ENCODE data around the gene TK2.

The TK2 gene

DNA sequence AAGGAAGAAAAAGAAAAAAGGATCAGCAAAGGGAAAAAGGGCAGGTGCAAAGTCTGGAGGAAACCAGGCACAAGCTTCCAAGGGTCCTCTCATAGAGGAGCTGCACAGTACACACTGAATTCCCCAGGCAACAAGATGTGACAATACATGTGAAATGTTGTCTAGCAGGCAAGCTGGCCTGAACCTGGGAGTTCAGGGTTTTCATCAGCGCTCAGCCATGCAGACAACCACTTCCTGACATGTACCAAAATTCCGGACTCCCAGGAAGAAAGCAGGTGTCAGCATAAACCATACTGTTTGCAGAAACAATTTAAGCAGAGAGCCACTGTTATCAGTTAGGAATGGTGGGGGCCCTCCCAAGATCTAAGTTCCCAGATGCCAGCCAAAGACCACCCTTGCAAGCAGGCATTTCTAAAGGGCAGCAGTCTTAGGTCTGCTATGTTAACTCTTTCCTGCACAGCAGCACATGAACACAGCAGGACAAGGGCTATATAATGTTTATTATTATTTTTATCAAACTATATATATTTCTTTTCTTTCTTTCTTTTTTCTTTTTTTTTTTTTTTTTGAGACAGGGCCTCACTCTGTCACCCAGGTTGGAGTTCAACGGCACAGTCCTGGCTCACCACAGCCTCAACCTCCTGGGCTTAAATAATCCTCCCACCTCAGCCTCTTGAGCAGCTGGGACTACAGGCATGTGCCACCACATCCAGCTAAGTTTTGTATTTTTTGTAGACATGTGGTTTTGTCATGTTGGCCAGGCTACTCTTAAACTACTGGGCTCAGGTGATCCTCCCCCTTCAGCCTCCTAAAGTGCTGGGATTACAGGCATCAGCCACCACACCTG is 10.1 kb downstream of the TK2 start:
- H3K36me3 ChIP-seq (replicated peaks): peaks cover 11% of the 10 kb centered on the region
- no peak overlapping the region for H3K27ac ChIP-seq
- peak; percentile 50 for DNase-seq
- H3K27me3 ChIP-seq (replicated peaks): no peaks in the 10 kb centered on the region
- in situ Hi-C loops (cut with HindIII; ENCODE audit: low pct_ligation_motif_present, low sequenced_read_pairs): no loop called here
- no peak overlapping the region for H3K4me3 ChIP-seq (ENCODE audit: low read depth, low read length)
- TF ChIP-seq, protein P1, sequence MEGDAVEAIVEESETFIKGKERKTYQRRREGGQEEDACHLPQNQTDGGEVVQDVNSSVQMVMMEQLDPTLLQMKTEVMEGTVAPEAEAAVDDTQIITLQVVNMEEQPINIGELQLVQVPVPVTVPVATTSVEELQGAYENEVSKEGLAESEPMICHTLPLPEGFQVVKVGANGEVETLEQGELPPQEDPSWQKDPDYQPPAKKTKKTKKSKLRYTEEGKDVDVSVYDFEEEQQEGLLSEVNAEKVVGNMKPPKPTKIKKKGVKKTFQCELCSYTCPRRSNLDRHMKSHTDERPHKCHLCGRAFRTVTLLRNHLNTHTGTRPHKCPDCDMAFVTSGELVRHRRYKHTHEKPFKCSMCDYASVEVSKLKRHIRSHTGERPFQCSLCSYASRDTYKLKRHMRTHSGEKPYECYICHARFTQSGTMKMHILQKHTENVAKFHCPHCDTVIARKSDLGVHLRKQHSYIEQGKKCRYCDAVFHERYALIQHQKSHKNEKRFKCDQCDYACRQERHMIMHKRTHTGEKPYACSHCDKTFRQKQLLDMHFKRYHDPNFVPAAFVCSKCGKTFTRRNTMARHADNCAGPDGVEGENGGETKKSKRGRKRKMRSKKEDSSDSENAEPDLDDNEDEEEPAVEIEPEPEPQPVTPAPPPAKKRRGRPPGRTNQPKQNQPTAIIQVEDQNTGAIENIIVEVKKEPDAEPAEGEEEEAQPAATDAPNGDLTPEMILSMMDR (IDR thresholded peaks at IDR 0.05; ENCODE audit: low read depth, low read length, missing control alignments): no peak

DNA sequence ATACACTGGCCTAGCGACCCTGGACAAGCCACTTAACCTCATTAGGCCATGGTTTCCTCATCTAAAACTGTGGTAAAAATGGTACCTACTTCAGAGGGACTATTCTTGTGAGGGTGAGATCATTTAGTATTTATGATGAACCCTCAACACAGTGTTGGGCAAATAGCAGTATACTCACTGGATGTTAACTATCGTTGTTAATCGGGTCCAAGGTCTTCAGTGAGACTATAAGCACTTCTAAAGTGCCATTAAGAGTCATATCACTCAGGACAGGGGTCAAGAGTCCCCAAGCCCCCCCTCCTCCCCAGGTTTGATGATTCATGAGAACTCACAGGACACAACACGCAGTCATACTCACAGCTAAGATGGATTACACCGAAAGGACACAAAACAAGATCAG is 11.0 kb downstream of the TK2 start:
- no peak overlapping the region for H3K4me3 ChIP-seq (ENCODE audit: low read depth, low read length)
- H3K27me3 ChIP-seq (replicated peaks): no peaks in the 10 kb centered on the region
- TF ChIP-seq, protein P1 (IDR thresholded peaks at IDR 0.05; ENCODE audit: low read depth, low read length, missing control alignments): no peak
- DNase-seq: no peak
- peaks cover 11% of the 10 kb centered on the region for H3K36me3 ChIP-seq (replicated peaks)
- H3K27ac ChIP-seq: no peak overlapping the region
- in situ Hi-C loops (cut with HindIII; ENCODE audit: low pct_ligation_motif_present, low sequenced_read_pairs): no loop called here

DNA sequence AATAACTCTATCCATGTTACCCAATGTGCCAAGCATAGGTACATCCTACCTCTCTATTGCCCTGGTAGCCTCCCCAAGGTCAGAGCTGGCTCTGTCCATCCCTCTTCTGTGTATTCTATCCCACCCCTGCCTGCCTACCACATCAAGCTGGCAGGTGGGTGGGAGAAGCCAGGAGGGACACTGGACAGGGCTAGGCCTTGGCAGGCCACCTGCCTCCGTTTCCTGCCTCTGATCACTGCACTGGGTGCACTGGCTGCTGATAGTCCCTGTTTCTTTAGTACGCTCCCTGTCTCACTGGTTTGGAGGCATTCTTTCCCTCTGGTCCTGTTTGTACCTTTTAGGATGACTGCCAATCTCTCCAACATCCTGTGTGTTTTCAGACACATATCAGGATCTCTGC is 12.7 kb downstream of the TK2 start:
- H3K27ac ChIP-seq: no peak overlapping the region
- H3K36me3 ChIP-seq (replicated peaks): peaks cover 11% of the 10 kb centered on the region
- H3K4me3 ChIP-seq (ENCODE audit: low read depth, low read length): no peak overlapping the region
- H3K27me3 ChIP-seq (replicated peaks): no peaks in the 10 kb centered on the region
- no peak for DNase-seq
- in situ Hi-C loops (cut with HindIII; ENCODE audit: low pct_ligation_motif_present, low sequenced_read_pairs): no loop called here
- TF ChIP-seq, protein P1 (IDR thresholded peaks at IDR 0.05; ENCODE audit: low read depth, low read length, missing control alignments): no peak

DNA sequence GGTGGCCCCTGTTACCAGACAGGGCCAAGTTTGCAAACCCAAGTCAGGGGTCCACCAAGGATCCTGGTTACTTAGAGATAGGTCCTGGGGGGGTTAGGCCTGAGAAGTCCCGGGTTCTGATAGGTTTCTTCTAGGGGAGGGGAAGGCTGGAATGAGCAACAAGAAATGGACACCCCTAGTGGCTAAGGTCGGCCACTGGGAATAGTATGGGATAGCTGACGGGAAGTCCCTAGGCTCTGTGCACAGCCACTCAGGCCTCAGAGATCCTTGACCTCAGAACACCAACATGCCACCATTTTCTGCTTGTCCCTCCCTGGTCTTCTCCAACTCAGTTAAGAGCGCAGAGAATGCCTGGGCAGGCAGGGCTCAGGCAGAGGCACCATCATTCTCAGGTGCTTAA is 13.4 kb downstream of the TK2 start:
- TF ChIP-seq, protein P1 (IDR thresholded peaks at IDR 0.05; ENCODE audit: low read depth, low read length, missing control alignments): no peak
- no peak for DNase-seq
- H3K36me3 ChIP-seq (replicated peaks): peaks cover 11% of the 10 kb centered on the region
- no peaks in the 10 kb centered on the region for H3K27me3 ChIP-seq (replicated peaks)
- in situ Hi-C loops (cut with HindIII; ENCODE audit: low pct_ligation_motif_present, low sequenced_read_pairs): no loop called here
- H3K27ac ChIP-seq: no peak overlapping the region
- no peak overlapping the region for H3K4me3 ChIP-seq (ENCODE audit: low read depth, low read length)

DNA sequence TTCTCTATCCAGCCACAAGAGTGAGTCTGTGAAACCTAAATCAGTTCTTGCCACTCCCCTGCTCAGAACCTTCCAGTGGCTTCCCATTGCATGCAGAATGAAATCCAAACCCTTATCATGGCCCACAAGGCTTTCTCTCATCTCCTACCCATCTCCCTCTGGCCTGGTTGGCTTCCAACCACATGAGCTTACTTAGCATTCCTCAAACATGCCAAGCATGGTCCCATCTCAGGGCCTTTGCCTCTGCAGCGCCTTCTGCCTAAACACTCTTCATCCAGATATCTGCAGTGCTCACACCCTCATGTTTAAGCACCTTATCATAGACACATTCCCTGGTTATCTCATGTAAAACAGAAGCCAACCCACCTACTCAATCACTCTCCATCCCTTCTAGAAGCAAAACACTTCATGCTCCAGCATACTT is 15.5 kb downstream of the TK2 start:
- TF ChIP-seq, protein P1 (IDR thresholded peaks at IDR 0.05; ENCODE audit: low read depth, low read length, missing control alignments): no peak
- in situ Hi-C loops (cut with HindIII; ENCODE audit: low pct_ligation_motif_present, low sequenced_read_pairs): no loop called here
- Histone ChIP-seq H3K27me3 (replicated peaks) (no peaks in the 10 kb centered on the region), H3K27ac (no peak overlapping the region), H3K4me3 (ENCODE audit: low read depth, low read length) (no peak overlapping the region), H3K36me3 (replicated peaks) (peaks cover 17% of the 10 kb centered on the region)
- DNase-seq: no peak

DNA sequence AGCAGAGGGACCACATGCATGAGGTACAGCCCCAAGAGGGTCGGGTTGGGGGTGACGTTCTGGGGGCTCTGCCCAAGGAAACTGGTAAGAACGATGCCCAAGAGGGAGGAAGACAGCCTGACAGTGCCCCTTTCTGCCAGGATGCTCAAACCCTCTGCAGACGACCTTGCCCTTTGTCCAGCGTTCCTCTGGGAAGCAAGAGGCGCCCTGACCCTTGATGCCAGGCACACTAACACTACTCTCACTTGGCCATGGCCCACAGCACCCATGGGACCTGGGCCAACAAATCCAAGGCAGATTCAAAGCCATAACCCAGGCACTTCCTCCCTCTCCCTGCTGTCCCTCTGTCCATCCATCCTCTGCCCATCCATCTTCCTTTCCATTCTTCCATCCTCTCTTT is 20.4 kb downstream of the TK2 start:
- H3K36me3 ChIP-seq (replicated peaks): peaks cover 23% of the 10 kb centered on the region
- no peak for DNase-seq
- TF ChIP-seq, protein P1 (IDR thresholded peaks at IDR 0.05; ENCODE audit: low read depth, low read length, missing control alignments): no peak

More for the DNA sequence above, 20.4 kb downstream of the TK2 start:
- Histone ChIP-seq H3K4me3 (ENCODE audit: low read depth, low read length) (no peak overlapping the region), H3K27me3 (replicated peaks) (no peaks in the 10 kb centered on the region), H3K27ac (no peak overlapping the region)
- in situ Hi-C loops (cut with HindIII; ENCODE audit: low pct_ligation_motif_present, low sequenced_read_pairs): no loop called here

All from brain microvascular endothelial cell (primary cell).